ENCODE results near the gene DIP2A. TPM values are rescaled to one million over a fixed set of nuclear protein-coding genes. Genes with fewer than 3 reads are reported as not detected.

Gene DIP2A
- polyA plus RNA-seq: 10 to 100 TPM; 13.8 to 42.9 (median 22.8) TPM
- long read RNA-seq, donor 1, partial matches to known transcripts: 40 of 42 reads
- long read RNA-seq, donor 1, other reads (novel, unspliced or antisense): 0 of 42 reads
- long read RNA-seq, donor 2, partial matches to known transcripts: 0 of 1 reads
- long read RNA-seq, donor 2, other reads (novel, unspliced or antisense): 0 of 1 reads
- long read RNA-seq, donor 3, partial matches to known transcripts: 23 of 26 reads
- long read RNA-seq, donor 3, other reads (novel, unspliced or antisense): 0 of 26 reads
- long read RNA-seq, donor 4: 0 reads
- long read RNA-seq, donor 5, partial matches to known transcripts: 0 of 2 reads
- long read RNA-seq, donor 5, other reads (novel, unspliced or antisense): 0 of 2 reads
- long read RNA-seq, donor 6, partial matches to known transcripts: 5 of 5 reads
- long read RNA-seq, donor 6, other reads (novel, unspliced or antisense): 0 of 5 reads
- long read RNA-seq, donor 7, partial matches to known transcripts: 0 of 2 reads
- long read RNA-seq, donor 7, other reads (novel, unspliced or antisense): 0 of 2 reads
- long read RNA-seq, donor 8: 0 reads
- long read RNA-seq, donor 9: 0 reads
- long read RNA-seq, donor 10, partial matches to known transcripts: 0 of 1 reads
- long read RNA-seq, donor 10, other reads (novel, unspliced or antisense): 0 of 1 reads

- peak within 1 kb of the TSS; percentile 87 to 94 (median 88) for H3K27ac ChIP-seq (ENCODE audit: low read depth in 1 of 3, low read length in 2 of 3)
- no peak for FAIRE-seq
- H3K36me3 ChIP-seq (ENCODE audit: control insufficient read depth in 3 of 3, insufficient read depth in 2 of 3, low read depth in 1 of 3, low read length in 3 of 3): peaks cover 0 to 5% (median 2%) of the 10 kb centered on the region in 3 donors
- H3K4me1 ChIP-seq (ENCODE audit: control insufficient read depth in 3 of 3, insufficient read depth in 2 of 3, low read depth in 1 of 3, low read length in 2 of 3): peaks cover 0 to 19% (median 9%) of the 10 kb centered on the region in 3 donors
- H3K4me3 ChIP-seq (ENCODE audit: low read depth in 1 of 3, low read length in 3 of 3): peak within 1 kb of the TSS; percentile 82 to 86 (median 84)
- no peaks in the 10 kb centered on the region for H3K27me3 ChIP-seq (ENCODE audit: control insufficient read depth in 3 of 3, insufficient read depth in 3 of 3, low read length in 3 of 3)
- 0 to 1% (median 0%) methylated on average over 38 to 91 of the region's 91 CpGs for WGBS, 3 donors
- peak; percentile 97 to 99 for DNase-seq
- H3K9me3 ChIP-seq (ENCODE audit: control insufficient read depth in 2 of 2, insufficient read depth in 1 of 2, low read depth in 1 of 2, low read length in 1 of 2): no peaks in the 10 kb centered on the region
These were observed at the start of gene DIP2A for GRCh38 chr21:46458315-46459023. Gene DIP2A (plus strand): TSS chr21:46458891. CDS start chr21:46459132, 241 bp downstream.

GRCh38 chr21:46409641-46410406 is 48.9 kb upstream of the DIP2A start:
- DNase-seq (no peak), FAIRE-seq (no peak)
- Histone ChIP-seq H3K36me3 (ENCODE audit: control insufficient read depth in 3 of 3, insufficient read depth in 2 of 3, low read depth in 1 of 3, low read length in 3 of 3) (peaks cover 0 to 25% (median 6%) of the 10 kb centered on the region in 3 donors), H3K4me1 (ENCODE audit: control insufficient read depth in 3 of 3, insufficient read depth in 2 of 3, low read depth in 1 of 3, low read length in 2 of 3) (no peaks in the 10 kb centered on the region), H3K4me3 (ENCODE audit: low read depth in 1 of 3, low read length in 3 of 3) (no peak overlapping the region), H3K27ac (ENCODE audit: low read depth in 1 of 3, low read length in 2 of 3) (no peak overlapping the region), H3K9me3 (ENCODE audit: control insufficient read depth in 2 of 2, insufficient read depth in 1 of 2, low read depth in 1 of 2, low read length in 1 of 2) (no peaks in the 10 kb centered on the region), H3K27me3 (ENCODE audit: control insufficient read depth in 3 of 3, insufficient read depth in 3 of 3, low read length in 3 of 3) (no peaks in the 10 kb centered on the region)
- 92 to 97% (median 94%) methylated on average over 32 of the region's 32 CpGs for WGBS, 3 donors

- Histone ChIP-seq H3K4me1 (ENCODE audit: control insufficient read depth in 3 of 3, insufficient read depth in 2 of 3, low read depth in 1 of 3, low read length in 2 of 3) (no peaks in the 10 kb centered on the region), H3K4me3 (ENCODE audit: low read depth in 1 of 3, low read length in 3 of 3) (no peak overlapping the region), H3K27ac (ENCODE audit: low read depth in 1 of 3, low read length in 2 of 3) (no peak overlapping the region), H3K36me3 (ENCODE audit: control insufficient read depth in 3 of 3, insufficient read depth in 2 of 3, low read depth in 1 of 3, low read length in 3 of 3) (peaks cover 0 to 25% (median 6%) of the 10 kb centered on the region in 3 donors), H3K9me3 (ENCODE audit: control insufficient read depth in 2 of 2, insufficient read depth in 1 of 2, low read depth in 1 of 2, low read length in 1 of 2) (no peaks in the 10 kb centered on the region), H3K27me3 (ENCODE audit: control insufficient read depth in 3 of 3, insufficient read depth in 3 of 3, low read length in 3 of 3) (no peaks in the 10 kb centered on the region)
- WGBS, 3 donors: 96% methylated on average over 9 of the region's 9 CpGs
- no peak for FAIRE-seq
- DNase-seq: no peak
These were observed 48.2 kb upstream of the DIP2A start for GRCh38 chr21:46410516-46410915.

GRCh38 chr21:46411236-46411635 is 47.5 kb upstream of the DIP2A start:
- no peak for DNase-seq
- no peaks in the 10 kb centered on the region for H3K4me1 ChIP-seq (ENCODE audit: control insufficient read depth in 3 of 3, insufficient read depth in 2 of 3, low read depth in 1 of 3, low read length in 2 of 3)
- H3K36me3 ChIP-seq (ENCODE audit: control insufficient read depth in 3 of 3, insufficient read depth in 2 of 3, low read depth in 1 of 3, low read length in 3 of 3): peaks cover 0 to 30% (median 11%) of the 10 kb centered on the region in 3 donors
- 93 to 98% (median 94%) methylated on average over 17 of the region's 17 CpGs for WGBS, 3 donors
- no peak overlapping the region for H3K27ac ChIP-seq (ENCODE audit: low read depth in 1 of 3, low read length in 2 of 3)
- no peaks in the 10 kb centered on the region for H3K27me3 ChIP-seq (ENCODE audit: control insufficient read depth in 3 of 3, insufficient read depth in 3 of 3, low read length in 3 of 3)
- FAIRE-seq: no peak
- no peak overlapping the region for H3K4me3 ChIP-seq (ENCODE audit: low read depth in 1 of 3, low read length in 3 of 3)
- no peaks in the 10 kb centered on the region for H3K9me3 ChIP-seq (ENCODE audit: control insufficient read depth in 2 of 2, insufficient read depth in 1 of 2, low read depth in 1 of 2, low read length in 1 of 2)

GRCh38 chr21:46411691-46412090 is 47.0 kb upstream of the DIP2A start:
- Histone ChIP-seq H3K36me3 (ENCODE audit: control insufficient read depth in 3 of 3, insufficient read depth in 2 of 3, low read depth in 1 of 3, low read length in 3 of 3) (peaks cover under 1 to 34% (median 11%) of the 10 kb centered on the region in 3 donors), H3K9me3 (ENCODE audit: control insufficient read depth in 2 of 2, insufficient read depth in 1 of 2, low read depth in 1 of 2, low read length in 1 of 2) (no peaks in the 10 kb centered on the region), H3K4me1 (ENCODE audit: control insufficient read depth in 3 of 3, insufficient read depth in 2 of 3, low read depth in 1 of 3, low read length in 2 of 3) (no peaks in the 10 kb centered on the region), H3K27me3 (ENCODE audit: control insufficient read depth in 3 of 3, insufficient read depth in 3 of 3, low read length in 3 of 3) (no peaks in the 10 kb centered on the region), H3K4me3 (ENCODE audit: low read depth in 1 of 3, low read length in 3 of 3) (no peak overlapping the region), H3K27ac (ENCODE audit: low read depth in 1 of 3, low read length in 2 of 3) (no peak overlapping the region)
- 90 to 97% (median 91%) methylated on average over 25 to 31 of the region's 31 CpGs for WGBS, 3 donors
- FAIRE-seq: no peak
- no peak for DNase-seq

GRCh38 chr21:46412521-46413364 is 45.9 kb upstream of the DIP2A start:
- Histone ChIP-seq H3K27me3 (ENCODE audit: control insufficient read depth in 3 of 3, insufficient read depth in 3 of 3, low read length in 3 of 3) (no peaks in the 10 kb centered on the region), H3K4me3 (ENCODE audit: low read depth in 1 of 3, low read length in 3 of 3) (no peak overlapping the region), H3K4me1 (ENCODE audit: control insufficient read depth in 3 of 3, insufficient read depth in 2 of 3, low read depth in 1 of 3, low read length in 2 of 3) (no peaks in the 10 kb centered on the region), H3K9me3 (ENCODE audit: control insufficient read depth in 2 of 2, insufficient read depth in 1 of 2, low read depth in 1 of 2, low read length in 1 of 2) (no peaks in the 10 kb centered on the region), H3K27ac (ENCODE audit: low read depth in 1 of 3, low read length in 2 of 3) (no peak overlapping the region), H3K36me3 (ENCODE audit: control insufficient read depth in 3 of 3, insufficient read depth in 2 of 3, low read depth in 1 of 3, low read length in 3 of 3) (peaks cover 3 to 44% (median 11%) of the 10 kb centered on the region in 3 donors)
- FAIRE-seq (no peak), DNase-seq (no peak)
- 85 to 91% (median 90%) methylated on average over 22 to 38 of the region's 39 CpGs for WGBS, 3 donors

- no peaks in the 10 kb centered on the region for H3K27me3 ChIP-seq (ENCODE audit: control insufficient read depth in 3 of 3, insufficient read depth in 3 of 3, low read length in 3 of 3)
- DNase-seq (no peak), FAIRE-seq (no peak)
- no peak overlapping the region for H3K27ac ChIP-seq (ENCODE audit: low read depth in 1 of 3, low read length in 2 of 3)
- H3K4me3 ChIP-seq (ENCODE audit: low read depth in 1 of 3, low read length in 3 of 3): no peak overlapping the region
- 87 to 92% (median 89%) methylated on average over 9 of the region's 9 CpGs for WGBS, 3 donors
- peaks cover 4 to 46% (median 12%) of the 10 kb centered on the region in 3 donors for H3K36me3 ChIP-seq (ENCODE audit: control insufficient read depth in 3 of 3, insufficient read depth in 2 of 3, low read depth in 1 of 3, low read length in 3 of 3)
- H3K4me1 ChIP-seq (ENCODE audit: control insufficient read depth in 3 of 3, insufficient read depth in 2 of 3, low read depth in 1 of 3, low read length in 2 of 3): no peaks in the 10 kb centered on the region
- no peaks in the 10 kb centered on the region for H3K9me3 ChIP-seq (ENCODE audit: control insufficient read depth in 2 of 2, insufficient read depth in 1 of 2, low read depth in 1 of 2, low read length in 1 of 2)
These were observed 45.4 kb upstream of the DIP2A start for GRCh38 chr21:46413365-46413696.

Measured in small intestine (tissue), 16 donors.